G401 (cell line): ENCODE measurements around the gene BCL2L12. TPM values are rescaled to one million over a fixed set of nuclear protein-coding genes. Genes with fewer than 3 reads are reported as not detected.

Experiments
- DNase-seq: peaks from one replicate; pipeline ENCODE4 v3.0.0-alpha.2; 2015; ENCODE audit warnings: low spot score
- in situ Hi-C: cut with HindIII; loops from 2 replicates; pipeline ENCODE4 v1.10.0; 2016; ENCODE audit warnings: low sequenced_read_pairs, mixed read lengths
- total RNA-seq: library from RNA; depleted of rRNA; stranded (reverse); fragments of >200 nt; shearing (Covaris generic); gene quantifications from 2 replicates; pipeline ENCODE4 v1.2.3, GENCODE V29; 2014

Gene BCL2L12
- total RNA-seq, 1 experiment from 2014 or later = 13.9 TPM

- DNase-seq = no peak
- in situ Hi-C loops = no loop called here
These were observed 5.3 kb upstream of the BCL2L12 start for GRCh38 chr19:49660338-49660961.

GRCh38 chr19:49662011-49662410 is 3.7 kb upstream of the BCL2L12 start:
- in situ Hi-C loops = no loop called here
- no peak for DNase-seq

DNA sequence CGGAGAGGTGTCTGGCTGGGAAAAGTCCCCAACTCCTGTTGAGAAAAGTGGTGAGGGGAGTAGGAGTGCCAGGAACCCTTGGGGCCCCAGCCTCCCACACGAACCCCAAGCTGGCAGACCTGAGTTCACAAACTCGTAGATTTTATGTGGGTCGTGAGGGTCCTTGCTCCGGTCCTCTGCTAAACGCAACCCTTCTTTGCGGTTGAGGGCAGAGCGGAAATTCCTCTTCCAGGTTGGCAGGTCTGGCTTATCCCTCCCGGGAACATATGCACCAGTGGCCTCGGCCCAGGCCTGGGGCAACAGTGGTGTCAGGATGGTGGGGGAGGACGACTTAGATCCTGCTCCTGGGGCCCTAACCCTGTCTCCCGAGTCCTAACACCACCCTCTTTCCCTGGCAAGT is 2.5 kb upstream of the BCL2L12 start:
- DNase-seq = no peak

GRCh38 chr19:49664171-49665035 is 1.3 kb upstream of the BCL2L12 start:
- in situ Hi-C loops = no loop called here
- DNase-seq = peak; percentile 87

More for the DNA sequence above, 2.5 kb upstream of the BCL2L12 start:
- in situ Hi-C loops = no loop called here

DNA sequence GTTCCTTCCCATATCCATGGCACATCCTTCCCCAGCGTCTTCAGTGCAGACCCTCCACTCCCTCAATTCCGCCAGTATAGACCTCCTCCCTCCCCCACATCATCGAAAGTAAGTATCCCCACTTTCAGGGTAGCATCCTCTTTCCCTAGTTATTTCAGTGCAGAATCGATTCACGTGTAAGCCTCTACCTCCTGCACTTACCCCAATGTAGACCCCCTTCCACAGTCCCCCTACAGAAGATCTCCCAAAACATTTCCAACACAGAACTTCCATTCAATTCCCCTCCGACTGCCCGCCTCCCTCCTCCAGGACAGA is 740 bp upstream of the BCL2L12 start:
- in situ Hi-C loops = no loop called here
- no peak for DNase-seq

DNA sequence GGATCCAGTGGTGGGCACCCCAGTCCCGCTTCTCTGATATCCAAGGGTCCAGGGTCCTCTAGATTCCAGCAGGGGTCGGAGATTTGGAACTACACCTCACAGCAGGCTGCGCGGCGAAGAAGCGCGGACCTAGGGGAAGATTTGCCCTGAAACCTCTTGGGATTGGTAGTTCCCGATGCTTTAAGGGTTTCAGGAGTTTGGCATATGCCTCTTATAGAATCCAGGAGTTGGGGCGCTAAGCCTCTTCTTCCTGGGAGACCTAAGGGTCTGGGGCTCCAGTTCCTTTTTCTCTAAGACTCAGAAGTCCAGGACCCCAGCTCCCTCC is 349 bp downstream of the BCL2L12 start:
- in situ Hi-C loops = no loop called here
- no peak for DNase-seq

DNA sequence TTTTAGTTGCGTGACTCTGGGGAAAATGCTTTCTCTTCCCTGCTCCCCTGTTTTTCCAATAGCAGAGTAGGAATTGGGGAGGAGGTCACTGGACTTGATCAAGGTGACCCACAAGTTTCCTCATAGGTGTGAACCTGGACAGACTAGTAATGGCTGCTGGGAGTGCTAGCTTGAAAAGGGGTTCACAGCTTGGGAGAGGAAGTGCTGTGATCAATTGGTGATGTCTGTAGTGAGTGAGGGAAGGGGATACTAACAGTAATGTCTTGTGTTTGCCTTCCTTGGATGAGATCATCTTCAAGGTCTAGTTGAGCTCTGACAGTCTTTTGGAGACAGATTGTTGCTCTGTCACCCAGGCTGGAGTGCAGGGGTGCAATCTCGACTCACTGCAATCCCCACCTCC is 1.7 kb downstream of the BCL2L12 start:
- in situ Hi-C loops = no loop called here
- DNase-seq = no peak

DNA sequence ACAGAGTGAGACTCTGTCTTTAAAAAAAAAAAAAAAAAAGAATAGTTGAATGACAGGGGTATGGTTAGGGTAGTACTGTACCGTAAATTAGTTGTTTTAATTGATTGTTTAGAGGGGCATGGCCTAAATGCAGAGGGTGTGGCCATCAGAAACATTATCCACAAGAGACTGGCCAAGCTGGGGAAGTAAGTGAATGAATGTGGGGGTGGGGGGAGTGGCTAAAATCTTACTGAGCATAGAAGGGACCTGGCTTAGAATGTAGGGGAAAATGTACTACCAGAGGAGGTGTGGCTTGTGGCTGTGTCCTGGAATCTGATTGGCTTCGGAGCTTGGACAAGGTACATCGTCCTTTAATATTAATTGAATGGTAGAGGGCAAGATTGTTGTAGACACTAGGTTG is 3.8 kb downstream of the BCL2L12 start:
- DNase-seq = no peak
- in situ Hi-C loops = no loop called here

DNA sequence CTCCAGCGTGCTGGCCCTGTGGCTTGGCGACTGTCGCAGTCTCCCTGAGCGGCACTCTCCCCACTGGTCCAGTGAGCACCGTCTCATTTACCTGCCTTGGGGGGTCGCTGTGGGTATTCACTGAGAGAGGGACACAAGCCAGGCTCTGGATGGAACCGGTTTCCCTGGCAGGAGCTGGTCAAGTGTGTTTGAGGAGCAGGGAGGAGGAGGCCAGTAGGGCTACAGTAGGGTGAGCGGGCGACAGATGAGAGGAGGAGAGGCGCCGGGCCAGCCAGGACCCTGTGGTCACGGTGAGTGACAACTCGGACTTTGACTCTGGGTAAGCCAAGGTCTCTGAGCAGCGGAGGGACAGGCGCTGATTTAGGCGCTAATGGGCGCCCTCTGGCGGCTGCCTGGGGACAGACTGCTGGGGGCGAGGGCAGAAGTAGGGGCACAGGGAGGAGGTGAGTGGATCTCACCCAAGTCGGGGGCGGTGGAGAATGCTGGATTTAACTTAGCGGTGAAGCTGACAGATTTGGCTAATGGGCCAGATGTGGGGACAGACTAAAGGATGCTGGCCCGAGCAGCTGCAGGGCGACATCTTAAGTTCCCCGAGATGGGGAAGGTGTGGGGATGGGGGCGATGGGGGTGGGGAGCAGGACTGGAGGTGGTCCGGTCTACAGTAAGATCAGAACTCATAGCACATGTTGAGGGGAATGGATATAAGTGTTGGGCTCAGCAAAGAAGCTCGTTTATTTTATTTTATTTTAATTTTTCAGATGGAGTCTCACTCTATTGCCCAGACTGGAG is 6.6 kb downstream of the BCL2L12 start:
- in situ Hi-C loops = loop anchor here (10.0 kb wide), 1 partner anchor 158 kb away; the partner anchor contains the start of gene FCGRT
- peak; percentile 82 for DNase-seq

- DNase-seq = no peak
- in situ Hi-C loops = loop anchor here (10.0 kb wide), 1 partner anchor 161 kb away; the partner anchor contains the start of gene FCGRT
These were observed 10.5 kb downstream of the BCL2L12 start for GRCh38 chr19:49676136-49676783.

DNA sequence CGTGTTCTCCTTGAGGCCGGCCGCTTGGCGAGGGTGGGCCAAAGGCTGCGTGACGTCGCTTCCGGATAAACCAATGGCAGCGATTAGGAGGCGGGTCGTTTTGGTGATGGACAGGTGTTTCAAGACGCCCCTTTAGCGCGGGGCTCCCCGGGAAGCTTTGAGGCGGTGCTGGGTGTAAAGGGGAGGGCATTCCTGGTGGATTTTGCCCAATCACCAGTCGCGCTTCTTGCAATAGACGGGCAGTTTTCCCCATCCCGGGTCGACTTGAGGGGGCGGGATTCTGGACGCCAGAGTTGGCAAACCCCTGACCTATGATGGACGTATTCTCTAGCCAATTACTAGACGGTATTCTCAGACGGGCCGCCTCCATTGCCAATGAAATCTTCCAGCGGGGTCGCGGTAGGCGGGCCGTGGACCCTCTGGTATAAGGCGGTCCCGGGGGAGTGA is 11.1 kb downstream of the BCL2L12 start:
- in situ Hi-C loops = loop anchor here (10.0 kb wide), 1 partner anchor 162 kb away; the partner anchor contains the start of gene FCGRT
- DNase-seq = peak; percentile 100

DNA sequence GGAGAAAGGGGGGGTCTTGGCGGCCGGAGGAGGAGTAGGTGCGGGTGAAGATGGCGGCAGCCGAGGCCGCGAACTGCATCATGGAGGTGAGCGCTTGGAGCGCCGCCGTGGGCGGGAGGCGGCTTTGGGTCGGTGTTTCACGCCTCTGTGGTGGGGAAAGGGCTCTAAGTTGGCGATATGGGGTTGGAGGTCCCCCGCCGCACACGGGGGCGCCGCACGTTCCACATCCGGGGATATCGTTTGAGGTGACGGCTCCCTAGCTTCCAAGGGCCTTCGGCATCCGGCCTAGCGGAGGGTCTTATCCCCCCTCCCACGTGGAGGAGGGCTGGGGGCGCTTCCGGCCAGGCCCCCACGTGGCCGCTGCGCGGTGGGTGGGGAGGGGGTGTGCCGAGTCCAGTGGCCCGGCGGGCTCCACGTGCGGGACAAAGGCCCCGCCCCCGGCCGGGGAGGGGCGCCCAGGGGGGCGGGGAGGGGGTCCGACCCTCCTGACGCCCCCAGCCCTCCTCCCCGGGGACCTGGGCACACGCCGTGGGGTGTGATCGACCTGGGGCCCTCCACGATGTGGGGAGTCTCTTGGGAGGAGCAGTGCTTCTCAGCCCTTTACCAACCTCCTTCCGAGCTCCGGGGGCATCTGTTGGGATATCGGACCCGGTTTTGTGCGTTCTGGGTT is 11.6 kb downstream of the BCL2L12 start, which contains the start of gene PRMT1:
PRMT1 (plus strand) TSS at position 41 of the 670 bp plus-strand sequence; CDS start at position 51, 10 bp downstream.
- in situ Hi-C loops = loop anchor here (10.0 kb wide), 1 partner anchor 163 kb away; the partner anchor contains the start of gene FCGRT

GRCh38 chr19:49677901-49678674 is 12.4 kb downstream of the BCL2L12 start:
- in situ Hi-C loops = loop anchor here (10.0 kb wide), 1 partner anchor 163 kb away; the partner anchor contains the start of gene FCGRT
- DNase-seq = peak; percentile 77

More for the DNA sequence above, 11.6 kb downstream of the BCL2L12 start, which contains the start of gene PRMT1:
- DNase-seq = no peak

DNA sequence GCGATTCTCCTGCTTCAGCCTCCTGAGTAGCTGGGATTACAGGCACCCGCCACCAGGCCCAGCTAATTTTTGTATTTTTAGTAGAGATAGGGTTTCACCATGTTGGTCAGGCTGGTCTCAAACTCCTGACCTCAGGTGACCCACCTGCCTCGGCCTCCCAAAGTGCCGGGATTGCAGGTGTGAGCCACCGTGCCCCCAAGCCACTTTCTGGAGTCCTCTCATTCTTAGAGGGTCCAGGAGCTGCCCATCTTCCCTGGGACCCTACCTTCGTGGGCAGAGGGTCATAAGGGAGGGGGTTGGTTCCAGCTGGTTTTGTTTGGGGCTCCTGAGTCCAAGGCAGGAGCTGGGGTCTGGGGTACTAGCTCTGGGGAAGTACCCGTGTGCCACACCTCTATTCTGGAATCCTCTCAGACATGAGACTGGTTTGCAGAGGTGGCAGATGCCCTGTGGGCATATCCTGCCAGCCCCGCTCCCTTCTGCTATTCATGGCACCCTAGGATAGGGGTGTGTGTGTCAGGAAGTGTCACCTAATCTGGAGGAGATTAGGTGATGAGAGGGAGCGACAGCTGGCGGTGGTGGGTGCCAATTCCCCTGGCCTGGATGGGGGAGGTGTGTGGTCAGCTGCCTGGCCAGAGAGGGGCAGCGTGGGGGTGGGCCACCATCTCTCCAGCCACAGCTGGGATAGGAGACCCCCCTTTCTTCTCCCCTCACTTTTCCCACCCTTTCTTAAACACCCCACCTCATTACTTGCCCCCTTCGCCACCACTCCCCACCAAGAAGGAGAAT is 13.4 kb downstream of the BCL2L12 start:
- in situ Hi-C loops = loop anchor here (10.0 kb wide), 1 partner anchor 164 kb away; the partner anchor contains the start of gene FCGRT
- DNase-seq = no peak

DNA sequence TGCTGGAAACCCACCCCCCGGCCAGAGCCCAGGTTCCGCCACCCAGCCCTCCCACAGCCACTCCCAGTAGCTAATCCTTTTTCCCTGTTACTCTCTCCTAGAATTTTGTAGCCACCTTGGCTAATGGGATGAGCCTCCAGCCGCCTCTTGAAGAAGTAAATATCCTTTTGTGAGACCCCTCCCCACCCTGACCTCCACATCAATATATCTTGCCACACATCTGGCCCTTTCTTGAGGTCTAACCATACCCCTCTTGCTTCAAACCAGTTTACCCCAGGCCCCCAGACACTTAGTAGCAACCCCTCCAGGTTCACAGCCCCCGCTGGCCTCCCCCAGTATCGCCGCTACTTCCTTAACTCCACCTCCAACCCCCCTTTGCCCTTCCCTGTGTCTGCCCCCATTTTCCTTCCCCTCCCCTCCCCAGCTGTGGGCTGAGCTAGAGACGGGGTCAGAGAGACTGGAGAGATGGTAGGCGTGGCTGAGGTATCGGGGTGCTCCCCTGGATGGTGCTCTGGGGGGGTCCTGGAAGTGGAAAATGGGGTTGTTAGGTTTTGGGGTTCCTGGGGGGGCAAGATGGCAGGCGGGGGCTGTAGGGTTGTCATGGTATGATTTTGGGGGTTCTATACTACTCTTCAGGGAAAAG is 14.2 kb downstream of the BCL2L12 start:
- no peak for DNase-seq
- in situ Hi-C loops = loop anchor here (10.0 kb wide), 1 partner anchor 165 kb away; the partner anchor contains the start of gene FCGRT
